ENCODE data around the gene TBC1D24.
A peak's percentile ranks its signal among the peaks of the same experiment; 100 is the strongest.

DNA sequence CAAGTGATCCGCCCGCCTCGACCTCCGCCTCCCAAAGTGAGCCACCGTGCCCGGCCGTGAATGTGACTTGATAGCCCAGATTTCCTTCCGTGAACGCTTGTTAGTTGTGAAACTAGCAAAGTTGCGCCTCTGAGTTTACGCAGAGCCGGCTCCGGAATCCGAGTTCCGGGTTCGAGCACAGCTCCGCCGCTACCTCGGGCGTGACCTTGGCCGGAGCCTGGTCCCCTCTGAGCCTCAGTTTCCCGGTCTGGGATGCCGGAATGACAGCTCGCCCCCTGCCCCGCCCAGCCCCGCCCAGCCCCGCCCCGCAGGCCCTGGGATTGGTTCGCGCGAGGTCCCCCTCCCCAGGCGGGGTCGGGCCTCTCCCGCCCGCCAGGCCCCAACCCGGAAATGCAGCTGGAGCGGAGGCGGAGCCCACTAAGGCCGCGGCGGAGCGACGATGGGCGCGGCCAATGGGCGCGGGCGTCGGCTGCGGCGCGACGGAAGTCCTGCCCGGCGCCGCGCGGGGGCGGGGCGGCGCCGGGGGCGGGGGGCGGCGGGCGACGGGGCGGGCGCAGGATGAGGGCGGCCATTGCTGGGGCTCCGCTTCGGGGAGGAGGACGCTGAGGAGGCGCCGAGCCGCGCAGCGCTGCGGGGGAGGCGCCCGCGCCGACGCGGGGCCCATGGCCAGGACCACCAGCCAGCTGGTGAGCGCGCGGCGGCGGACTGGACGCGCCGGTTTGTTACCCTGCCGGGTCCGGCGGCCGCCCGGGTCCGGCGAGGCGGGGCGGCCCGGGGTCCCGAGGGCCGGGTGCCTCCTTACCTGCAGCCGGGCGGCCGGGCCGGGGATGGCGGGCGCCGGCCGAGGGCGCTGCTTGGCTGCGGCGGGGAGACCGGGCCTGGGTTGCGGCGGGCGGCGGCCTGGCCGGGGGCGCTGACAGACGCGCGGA lies 62.8 kb downstream of the TBC1D24 start, which contains the start of gene PDPK1:
- TF ChIP-seq, protein P1, sequence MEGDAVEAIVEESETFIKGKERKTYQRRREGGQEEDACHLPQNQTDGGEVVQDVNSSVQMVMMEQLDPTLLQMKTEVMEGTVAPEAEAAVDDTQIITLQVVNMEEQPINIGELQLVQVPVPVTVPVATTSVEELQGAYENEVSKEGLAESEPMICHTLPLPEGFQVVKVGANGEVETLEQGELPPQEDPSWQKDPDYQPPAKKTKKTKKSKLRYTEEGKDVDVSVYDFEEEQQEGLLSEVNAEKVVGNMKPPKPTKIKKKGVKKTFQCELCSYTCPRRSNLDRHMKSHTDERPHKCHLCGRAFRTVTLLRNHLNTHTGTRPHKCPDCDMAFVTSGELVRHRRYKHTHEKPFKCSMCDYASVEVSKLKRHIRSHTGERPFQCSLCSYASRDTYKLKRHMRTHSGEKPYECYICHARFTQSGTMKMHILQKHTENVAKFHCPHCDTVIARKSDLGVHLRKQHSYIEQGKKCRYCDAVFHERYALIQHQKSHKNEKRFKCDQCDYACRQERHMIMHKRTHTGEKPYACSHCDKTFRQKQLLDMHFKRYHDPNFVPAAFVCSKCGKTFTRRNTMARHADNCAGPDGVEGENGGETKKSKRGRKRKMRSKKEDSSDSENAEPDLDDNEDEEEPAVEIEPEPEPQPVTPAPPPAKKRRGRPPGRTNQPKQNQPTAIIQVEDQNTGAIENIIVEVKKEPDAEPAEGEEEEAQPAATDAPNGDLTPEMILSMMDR (conservative IDR thresholded peaks at IDR 0.05): no peak
- peak; percentile 51; the same call in 1 of the 2 replicates for TF ChIP-seq ZFX (IDR thresholded peaks at IDR 0.05)

Measured in C4-2B (cell line).